ENCODE data around the gene ADCY2. TPM values are rescaled to one million over a fixed set of nuclear protein-coding genes. Genes with fewer than 3 reads are reported as not detected.

Gene ADCY2
- polyA plus RNA-seq, 1 of the 3 experiments (the other 2 are of a cell fraction) = not detected

DNA sequence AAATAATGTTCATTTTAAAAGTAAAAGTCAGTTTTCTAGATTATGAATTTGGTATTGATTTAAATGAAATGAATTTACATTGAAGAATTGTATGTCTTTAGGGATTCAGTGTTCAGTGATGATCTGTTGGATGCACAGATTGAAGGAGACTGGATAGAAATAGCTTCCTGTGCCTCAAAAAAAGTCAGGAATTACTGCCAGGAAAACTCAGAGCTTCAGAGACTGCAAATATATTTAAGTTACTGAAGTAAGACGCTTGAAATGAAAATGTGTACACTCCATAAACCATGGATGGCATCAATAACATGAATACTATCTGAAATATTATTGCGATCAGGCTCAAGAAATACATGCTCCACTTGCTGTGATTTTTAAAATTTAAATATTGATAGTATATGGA, 60.3 kb downstream of the ADCY2 start:
- H3K9me2 ChIP-seq = no peaks in the 10 kb centered on the region
- no peaks in the 10 kb centered on the region for H3F3A ChIP-seq (replicated peaks; ENCODE audit: insufficient read depth)
- H3K4me2 ChIP-seq = no peak overlapping the region
- H3K4me1 ChIP-seq (ENCODE audit: control insufficient read depth in 1 of 2, insufficient read depth in 2 of 2, low read depth in 1 of 2, low read length in 1 of 2) = no peaks in the 10 kb centered on the region
- no peaks in the 10 kb centered on the region for H3K27me3 ChIP-seq (ENCODE audit: insufficient read depth)
- no peaks in the 10 kb centered on the region for H3K79me2 ChIP-seq (ENCODE audit: insufficient read depth)
- DNase-seq = no peak
- H3K27ac ChIP-seq (ENCODE audit: low read depth in 2 of 2, low read length in 1 of 2) = no peak overlapping the region
- 33% methylated on average over 2 of the region's 2 CpGs for WGBS (ENCODE audit: low lambda C conversion rate)
- H3K9me3 ChIP-seq = no peaks in the 10 kb centered on the region
- no peaks in the 10 kb centered on the region for H4K20me1 ChIP-seq (ENCODE audit: insufficient read depth)
- ChIA-PET POLR2A (no interaction called here), CTCF (no interaction called here)
- TF ChIP-seq GATA2 (CRISPR knock-in tag; IDR thresholded peaks at IDR 0.05) (no peak), MAX (IDR thresholded peaks at IDR 0.05; ENCODE audit: low read depth) (no peak), TAF1 (IDR thresholded peaks at IDR 0.05; ENCODE audit: borderline replicate concordance, low read depth, low read length) (no peak), FOXM1 (IDR thresholded peaks at IDR 0.05; ENCODE audit: low read depth) (no peak), FOSL2 (IDR thresholded peaks at IDR 0.05; ENCODE audit: borderline replicate concordance, low read depth) (no peak), POLR2AphosphoS5 (IDR thresholded peaks at IDR 0.05; ENCODE audit: low read depth, low read length) (no peak), TEAD4 (IDR thresholded peaks at IDR 0.05; ENCODE audit: borderline replicate concordance, insufficient read depth) (no peak), NFIC (IDR thresholded peaks at IDR 0.05; ENCODE audit: borderline replicate concordance) (no peak), FOXJ3 (CRISPR knock-in tag; IDR thresholded peaks at IDR 0.05) (no peak), GABPA (IDR thresholded peaks at IDR 0.05; ENCODE audit: low read depth) (no peak), SMC3 (IDR thresholded peaks at IDR 0.05; ENCODE audit: low read depth, low read length) (no peak), JUND (IDR thresholded peaks at IDR 0.05) (no peak), RFX5 (IDR thresholded peaks at IDR 0.05; ENCODE audit: low read length) (no peak), ELF1 (IDR thresholded peaks at IDR 0.05) (no peak), IRF3 (IDR thresholded peaks at IDR 0.05; ENCODE audit: low read depth, low read length) (no peak), EP300 (IDR thresholded peaks at IDR 0.05; ENCODE audit: borderline replicate concordance in 1 of 2, low read depth in 1 of 2, low read length in 1 of 2) (no peak), YY1 (IDR thresholded peaks at IDR 0.05; ENCODE audit: low read depth) (no peak)
- TF ChIP-seq, protein P1, sequence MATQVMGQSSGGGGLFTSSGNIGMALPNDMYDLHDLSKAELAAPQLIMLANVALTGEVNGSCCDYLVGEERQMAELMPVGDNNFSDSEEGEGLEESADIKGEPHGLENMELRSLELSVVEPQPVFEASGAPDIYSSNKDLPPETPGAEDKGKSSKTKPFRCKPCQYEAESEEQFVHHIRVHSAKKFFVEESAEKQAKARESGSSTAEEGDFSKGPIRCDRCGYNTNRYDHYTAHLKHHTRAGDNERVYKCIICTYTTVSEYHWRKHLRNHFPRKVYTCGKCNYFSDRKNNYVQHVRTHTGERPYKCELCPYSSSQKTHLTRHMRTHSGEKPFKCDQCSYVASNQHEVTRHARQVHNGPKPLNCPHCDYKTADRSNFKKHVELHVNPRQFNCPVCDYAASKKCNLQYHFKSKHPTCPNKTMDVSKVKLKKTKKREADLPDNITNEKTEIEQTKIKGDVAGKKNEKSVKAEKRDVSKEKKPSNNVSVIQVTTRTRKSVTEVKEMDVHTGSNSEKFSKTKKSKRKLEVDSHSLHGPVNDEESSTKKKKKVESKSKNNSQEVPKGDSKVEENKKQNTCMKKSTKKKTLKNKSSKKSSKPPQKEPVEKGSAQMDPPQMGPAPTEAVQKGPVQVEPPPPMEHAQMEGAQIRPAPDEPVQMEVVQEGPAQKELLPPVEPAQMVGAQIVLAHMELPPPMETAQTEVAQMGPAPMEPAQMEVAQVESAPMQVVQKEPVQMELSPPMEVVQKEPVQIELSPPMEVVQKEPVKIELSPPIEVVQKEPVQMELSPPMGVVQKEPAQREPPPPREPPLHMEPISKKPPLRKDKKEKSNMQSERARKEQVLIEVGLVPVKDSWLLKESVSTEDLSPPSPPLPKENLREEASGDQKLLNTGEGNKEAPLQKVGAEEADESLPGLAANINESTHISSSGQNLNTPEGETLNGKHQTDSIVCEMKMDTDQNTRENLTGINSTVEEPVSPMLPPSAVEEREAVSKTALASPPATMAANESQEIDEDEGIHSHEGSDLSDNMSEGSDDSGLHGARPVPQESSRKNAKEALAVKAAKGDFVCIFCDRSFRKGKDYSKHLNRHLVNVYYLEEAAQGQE (IDR thresholded peaks at IDR 0.05; ENCODE audit: low read depth, low read length) = no peak
- TF ChIP-seq, protein P2, sequence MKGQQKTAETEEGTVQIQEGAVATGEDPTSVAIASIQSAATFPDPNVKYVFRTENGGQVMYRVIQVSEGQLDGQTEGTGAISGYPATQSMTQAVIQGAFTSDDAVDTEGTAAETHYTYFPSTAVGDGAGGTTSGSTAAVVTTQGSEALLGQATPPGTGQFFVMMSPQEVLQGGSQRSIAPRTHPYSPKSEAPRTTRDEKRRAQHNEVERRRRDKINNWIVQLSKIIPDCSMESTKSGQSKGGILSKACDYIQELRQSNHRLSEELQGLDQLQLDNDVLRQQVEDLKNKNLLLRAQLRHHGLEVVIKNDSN (IDR thresholded peaks at IDR 0.05; ENCODE audit: borderline replicate concordance, low read depth) = no peak
- TF ChIP-seq, protein P3, sequence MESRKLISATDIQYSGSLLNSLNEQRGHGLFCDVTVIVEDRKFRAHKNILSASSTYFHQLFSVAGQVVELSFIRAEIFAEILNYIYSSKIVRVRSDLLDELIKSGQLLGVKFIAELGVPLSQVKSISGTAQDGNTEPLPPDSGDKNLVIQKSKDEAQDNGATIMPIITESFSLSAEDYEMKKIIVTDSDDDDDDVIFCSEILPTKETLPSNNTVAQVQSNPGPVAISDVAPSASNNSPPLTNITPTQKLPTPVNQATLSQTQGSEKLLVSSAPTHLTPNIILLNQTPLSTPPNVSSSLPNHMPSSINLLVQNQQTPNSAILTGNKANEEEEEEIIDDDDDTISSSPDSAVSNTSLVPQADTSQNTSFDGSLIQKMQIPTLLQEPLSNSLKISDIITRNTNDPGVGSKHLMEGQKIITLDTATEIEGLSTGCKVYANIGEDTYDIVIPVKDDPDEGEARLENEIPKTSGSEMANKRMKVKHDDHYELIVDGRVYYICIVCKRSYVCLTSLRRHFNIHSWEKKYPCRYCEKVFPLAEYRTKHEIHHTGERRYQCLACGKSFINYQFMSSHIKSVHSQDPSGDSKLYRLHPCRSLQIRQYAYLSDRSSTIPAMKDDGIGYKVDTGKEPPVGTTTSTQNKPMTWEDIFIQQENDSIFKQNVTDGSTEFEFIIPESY (IDR thresholded peaks at IDR 0.05; ENCODE audit: borderline replicate concordance, low read depth) = no peak
- no peak overlapping the region for H3K4me3 ChIP-seq (ENCODE audit: low read depth in 2 of 2, low read length in 1 of 2)
- H3K36me3 ChIP-seq (replicated peaks in 1 of 2; ENCODE audit: control insufficient read depth in 1 of 2, insufficient read depth in 2 of 2, low read length in 1 of 2) = no peaks in the 10 kb centered on the region
- H3K9ac ChIP-seq = no peak overlapping the region
- no peak overlapping the region for H2AFZ ChIP-seq (ENCODE audit: low read depth)

All from SK-N-SH (cell line).